Liver (tissue), 9 donors: ENCODE results near the gene PTPN6. TPM values are rescaled to one million over a fixed set of nuclear protein-coding genes. Genes with fewer than 3 reads are reported as not detected.
A peak's percentile ranks its signal among the peaks of the same experiment; 100 is the strongest.

Experiments used
- DNase-seq: peaks from one replicate; pipeline ENCODE4 v3.0.0-alpha.2; 2017; ENCODE audit warnings: low spot score
- H3K27ac ChIP-seq, 2 donors: one replicate each; pipeline ENCODE4 v1.7.0; 2013; ENCODE audit warnings: inconsistent platforms in 2 of 2, low read length in 2 of 2, control low read depth in 1 of 2, low read depth in 1 of 2, mild to moderate bottlenecking in 1 of 2
- H3K27me3 ChIP-seq, 4 donors: one replicate each; pipeline versions ENCODE4 v1.6.1 to v1.7.0; 2013; ENCODE audit warnings: low read length in 3 of 4, inconsistent platforms in 1 of 4, mild to moderate bottlenecking in 1 of 4, moderate library complexity in 1 of 4; ENCODE audit not compliant: control insufficient read depth in 4 of 4, insufficient read depth in 4 of 4
- H3K36me3 ChIP-seq, 4 donors: one replicate each; pipeline versions ENCODE4 v1.6.1 to v1.7.0; 2013; ENCODE audit warnings: low read length in 3 of 4, mild to moderate bottlenecking in 3 of 4, low read depth in 1 of 4, moderate library complexity in 1 of 4; ENCODE audit not compliant: control insufficient read depth in 4 of 4, insufficient read depth in 3 of 4
- H3K4me1 ChIP-seq, 4 donors: one replicate each; pipeline versions ENCODE4 v1.6.1 to v1.7.0; 2013; ENCODE audit warnings: low read length in 3 of 4, mild to moderate bottlenecking in 3 of 4, moderate library complexity in 1 of 4; ENCODE audit not compliant: control insufficient read depth in 4 of 4, insufficient read depth in 4 of 4
- H3K4me3 ChIP-seq, 3 donors: one replicate each; pipeline versions ENCODE4 v1.6.1 to v1.7.0; 2013; ENCODE audit warnings: low read length in 3 of 3, control low read depth in 1 of 3, low read depth in 1 of 3, mild to moderate bottlenecking in 1 of 3
- H3K9ac ChIP-seq, 2 donors: one replicate each; pipeline ENCODE4 v1.7.0; 2013; ENCODE audit warnings: low read length in 2 of 2, mild to moderate bottlenecking in 2 of 2, moderate library complexity in 2 of 2, control low read depth in 1 of 2, low read depth in 1 of 2
- H3K9me3 ChIP-seq, 4 donors: one replicate each; pipeline versions ENCODE4 v1.6.1 to v1.7.0; 2013; ENCODE audit warnings: low read length in 3 of 4; ENCODE audit not compliant: control insufficient read depth in 4 of 4
- CTCF ChIP-seq: fragments of 150-350 bp; IDR thresholded peaks from 2 replicates; pipeline ENCODE4 v1.5.1; 2017; ENCODE audit warnings: improper control_type of control experiment, low read depth, low read length; ENCODE audit not compliant: missing input control
- EGR1 ChIP-seq, 2 donors: IDR thresholded peaks; 2 replicates each; pipeline ENCODE4 v1.6.1; 2016 to 2018; ENCODE audit warnings: antibody characterized with exemption in 2 of 2, low read depth in 2 of 2
- FOXA1 ChIP-seq: IDR thresholded peaks from 2 replicates; pipeline ENCODE4 v1.6.1; 2016; ENCODE audit warnings: antibody characterized with exemption
- FOXA2 ChIP-seq: IDR thresholded peaks from 2 replicates; pipeline ENCODE4 v1.6.1; 2016; ENCODE audit warnings: antibody characterized with exemption
- GABPA ChIP-seq, 2 donors: IDR thresholded peaks in 1 of 2; conservative IDR thresholded peaks in 1 of 2; 2 replicates each; pipeline ENCODE4 v1.6.1; 2016; ENCODE audit warnings: antibody characterized with exemption in 2 of 2, mild to moderate bottlenecking in 1 of 2, moderate library complexity in 1 of 2
- HNF4A ChIP-seq, 2 donors: conservative IDR thresholded peaks; 2 replicates each; pipeline ENCODE4 v1.6.1; 2016; ENCODE audit warnings: antibody characterized with exemption in 2 of 2, mild to moderate bottlenecking in 2 of 2
- JUND ChIP-seq, 2 donors: IDR thresholded peaks; 2 replicates each; pipeline ENCODE4 v1.6.1; 2016; ENCODE audit warnings: antibody characterized with exemption in 2 of 2
- NR2F2 ChIP-seq: IDR thresholded peaks from 2 replicates; pipeline ENCODE4 v1.6.1; 2016; ENCODE audit warnings: antibody characterized with exemption
- REST ChIP-seq: IDR thresholded peaks from 2 replicates; pipeline ENCODE4 v1.6.1; 2016; ENCODE audit warnings: antibody characterized with exemption, mild to moderate bottlenecking
- RXRA ChIP-seq, 2 donors: IDR thresholded peaks; 2 replicates each; pipeline ENCODE4 v1.6.1; 2017 to 2018; ENCODE audit warnings: antibody characterized with exemption in 2 of 2, mild to moderate bottlenecking in 1 of 2
- SP1 ChIP-seq: IDR thresholded peaks from 2 replicates; pipeline ENCODE4 v1.6.1; 2018; ENCODE audit warnings: antibody characterized with exemption, mild to moderate bottlenecking
- YY1 ChIP-seq: IDR thresholded peaks from 2 replicates; pipeline ENCODE4 v1.6.1; 2016; ENCODE audit warnings: antibody characterized with exemption, mild to moderate bottlenecking
- ZBTB33 ChIP-seq: IDR thresholded peaks from 2 replicates; pipeline ENCODE4 v1.6.1; 2016; ENCODE audit warnings: antibody characterized with exemption
- whole genome bisulfite sequencing: extraction: QIAGEN DNeasy Blood & Tissue Kit; methylation state at CpG from one replicate; pipeline ENCODE4 v1.1.7; 2013; 5-methylcytosine and 5-hydroxymethylcytosine counted together
- polyA plus RNA-seq, 2 donors: library from polyadenylated mRNA; stranded (reverse) in 1 of 2; unstranded in 1 of 2; fragments of 200-250 nt in 1 of 2; fragments of >200 nt in 1 of 2; fragmentation: Nextera tagmentation in 1 of 2; extraction: Ambion mirVana in 1 of 2; gene quantifications; one replicate each; pipeline versions ENCODE4 v1.2.1 to v1.2.3, GENCODE V29; 2013 to 2015
- total RNA-seq, 2 donors: library from RNA; depleted of rRNA; stranded (reverse); fragments of >200 nt; gene quantifications; one replicate each; pipeline ENCODE4 v1.2.3, GENCODE V29; 2014
- TF ChIP-seq, protein P1 (sequence below): IDR thresholded peaks from 2 replicates; pipeline ENCODE4 v1.6.1; 2016; ENCODE audit warnings: antibody characterized with exemption
- TF ChIP-seq, protein P2 (sequence below): IDR thresholded peaks from 2 replicates; pipeline ENCODE4 v1.6.1; 2016; ENCODE audit warnings: antibody characterized with exemption
- donor health status: healthy.
- donor health status: healthy.
- donor health status: healthy.
- donor health status: healthy.
- donor health status: healthy.

The PTPN6 gene
- total and polyA plus RNA-seq, 4 donors: 15.2 to 41.0 (median 19.6) TPM

DNA sequence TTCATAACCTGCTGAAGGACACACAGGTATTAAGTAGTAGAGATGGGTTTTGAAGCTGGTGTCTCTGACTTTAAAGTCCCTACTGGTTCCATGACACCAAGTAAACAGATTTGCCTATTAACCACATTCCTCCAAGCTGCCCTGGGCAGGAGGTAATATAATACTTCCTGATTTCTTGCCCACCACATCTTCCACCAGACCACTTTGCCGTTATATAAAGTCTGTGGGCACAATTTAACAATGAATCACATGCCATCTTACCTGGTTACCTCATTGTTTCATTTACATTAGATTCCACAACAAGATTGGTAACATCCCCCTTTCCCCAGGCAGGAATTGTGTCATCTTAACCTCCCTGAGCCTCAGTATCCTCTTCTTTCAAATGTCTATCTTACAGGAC, 47.4 kb upstream of the PTPN6 start:
- Histone ChIP-seq H3K4me3 (no peak overlapping the region), H3K9me3 (no peaks in the 10 kb centered on the region), H3K27ac (no peak overlapping the region), H3K9ac (no peak overlapping the region), H3K4me1 (peaks cover 1 to 11% (median 8%) of the 10 kb centered on the region in 4 donors), H3K36me3 (no peaks in the 10 kb centered on the region), H3K27me3 (no peaks in the 10 kb centered on the region)
- 92% methylated on average over 1 of the region's 1 CpG for WGBS
- TF ChIP-seq NR2F2 (no peak), YY1 (no peak), JUND (IDR thresholded peaks at IDR 0.05) (no peak), HNF4A (conservative IDR thresholded peaks at IDR 0.05) (no peak), FOXA1 (no peak), RXRA (IDR thresholded peaks at IDR 0.05) (no peak), EGR1 (IDR thresholded peaks at IDR 0.05; ENCODE audit: low read depth in 2 of 2) (no peak), CTCF (no peak), ZBTB33 (no peak), FOXA2 (no peak)
- TF ChIP-seq, protein P1, sequence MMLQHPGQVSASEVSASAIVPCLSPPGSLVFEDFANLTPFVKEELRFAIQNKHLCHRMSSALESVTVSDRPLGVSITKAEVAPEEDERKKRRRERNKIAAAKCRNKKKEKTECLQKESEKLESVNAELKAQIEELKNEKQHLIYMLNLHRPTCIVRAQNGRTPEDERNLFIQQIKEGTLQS: no peak
- TF ChIP-seq, protein P2, sequence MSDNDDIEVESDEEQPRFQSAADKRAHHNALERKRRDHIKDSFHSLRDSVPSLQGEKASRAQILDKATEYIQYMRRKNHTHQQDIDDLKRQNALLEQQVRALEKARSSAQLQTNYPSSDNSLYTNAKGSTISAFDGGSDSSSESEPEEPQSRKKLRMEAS: no peak
- no peak for DNase-seq

GRCh38 chr12:6904280-6905276, 46.6 kb upstream of the PTPN6 start, which contains the start of gene LRRC23:
Gene LRRC23 (plus strand): TSS chr12:6904822. CDS start chr12:6905634, 812 bp downstream.
- peak; percentile 96 for DNase-seq
- WGBS: 6% methylated on average over 34 of the region's 34 CpGs
- H3K36me3 ChIP-seq: no peaks in the 10 kb centered on the region
- H3K9ac ChIP-seq: peak within 1 kb of the TSS; percentile 3 to 61
- peak within 1 kb of the TSS; percentile 56 to 62 for H3K27ac ChIP-seq
- no peaks in the 10 kb centered on the region for H3K27me3 ChIP-seq
- H3K4me1 ChIP-seq: peaks cover 1 to 11% (median 8%) of the 10 kb centered on the region in 4 donors
- H3K4me3 ChIP-seq: peak within 1 kb of the TSS; percentile 32 to 81 (median 56)
- no peaks in the 10 kb centered on the region for H3K9me3 ChIP-seq
- TF ChIP-seq FOXA1 (no peak), CTCF (no peak), FOXA2 (no peak), NR2F2 (no peak), SP1 (peak; percentile 69), HNF4A (conservative IDR thresholded peaks at IDR 0.05) (peak in 1 of 2 donors; percentile 90), ZBTB33 (no peak), YY1 (peak; percentile 48), REST (no peak), GABPA (IDR thresholded peaks at IDR 0.05 in 1 of 2, conservative IDR thresholded peaks at IDR 0.05 in 1 of 2) (peak in 1 of 2 donors; percentile 75)
- TF ChIP-seq, protein P1: peak; percentile 72
- TF ChIP-seq, protein P2: peak; percentile 74
